ENCODE data around the gene CFAP157.

GRCh38 chr9:127680226-127680625 lies 26.6 kb upstream of the CFAP157 start:
- TF ChIP-seq POLR2AphosphoS5 (IDR thresholded peaks at IDR 0.05; ENCODE audit: borderline replicate concordance, low read depth, low read length): no peak
- no peak for TF ChIP-seq EZH2 (IDR thresholded peaks at IDR 0.05)
- no peak for TF ChIP-seq FOXP2 (optimal IDR thresholded peaks at IDR 0.05; ENCODE audit: control extremely low read depth, extremely low read length, insufficient read depth)
